Stimulated activated CD4-positive, alpha-beta T cell treated with anti-CD3 and anti-CD28 coated beads, Interleukin-4, amount 100 ng/mL, for 4 hours (primary cell): ENCODE measurements around the gene CABYR.
"Not testable (repeated sequence)": the region's sequence is repeated elsewhere in the genome, so short reads cannot be mapped to it uniquely, and the experiment has no call there.

Experiments
- DNase-seq, 2 experiments: peaks; one replicate each; pipeline ENCODE4 v3.0.0-alpha.2; 2020

CABYR gene

GRCh38 chr18:24130494-24130893 is 8.4 kb upstream of the CABYR start:
- DNase-seq, result no peak

DNA sequence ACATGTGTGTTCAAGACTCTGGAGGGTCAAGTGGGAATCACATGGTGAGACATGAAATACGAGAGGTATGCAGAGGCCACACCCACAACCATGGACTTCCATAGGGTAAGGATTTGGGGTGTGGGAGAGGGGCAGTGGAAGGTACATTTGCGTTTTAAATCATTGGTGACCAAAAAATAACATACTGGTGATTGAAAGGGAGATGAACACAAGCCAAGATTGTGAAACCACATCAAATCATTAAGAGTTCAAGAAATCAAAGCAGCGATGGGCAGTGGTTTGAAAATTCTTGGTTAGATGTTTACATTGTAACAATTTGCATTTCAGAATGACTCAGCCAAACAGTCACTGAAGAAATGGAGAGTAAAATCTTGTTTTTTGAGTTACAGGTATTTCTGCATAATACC is 1.9 kb upstream of the CABYR start:
- no peak for DNase-seq

DNA sequence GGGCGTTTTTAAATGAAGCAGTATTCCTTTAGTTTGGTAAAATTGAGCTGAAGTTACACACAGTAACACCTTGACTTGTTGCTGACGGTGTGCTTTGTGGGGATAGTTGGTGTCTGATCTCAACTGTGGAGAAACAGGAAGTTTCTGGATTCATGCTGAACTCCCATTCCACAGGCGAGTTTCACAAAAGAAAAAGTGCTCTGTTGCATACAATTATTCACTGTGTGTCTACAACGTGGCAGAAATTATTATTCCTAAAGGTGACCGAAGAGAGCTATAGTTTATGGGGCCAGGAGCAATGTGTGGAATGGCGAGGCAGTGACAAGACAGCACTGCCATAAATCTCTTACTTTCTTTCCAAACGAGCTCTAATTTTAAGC is 463 bp upstream of the CABYR start:
- DNase-seq, result no peak

DNA sequence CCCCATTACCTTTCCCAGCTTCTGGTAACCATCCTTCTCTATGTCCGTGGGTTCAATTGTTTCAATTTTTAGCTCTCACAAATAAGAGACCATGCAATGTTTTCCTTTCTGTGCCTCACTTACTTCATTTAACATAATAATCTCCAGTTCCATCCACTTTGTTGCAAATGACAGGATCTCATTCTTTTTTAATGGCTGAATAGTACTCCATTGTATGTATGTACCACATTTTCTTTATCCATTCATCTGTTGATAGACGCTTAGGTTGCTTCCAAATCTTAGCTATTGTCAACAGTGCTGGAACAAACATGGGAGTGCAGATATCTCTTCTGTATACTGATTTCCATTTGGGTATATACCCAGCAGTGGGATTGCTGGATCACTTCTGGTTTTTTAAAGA is 1.8 kb downstream of the CABYR start:
- no peak for DNase-seq

GRCh38 chr18:24142376-24142775 is 3.5 kb downstream of the CABYR start:
- DNase-seq, result no peak

DNA sequence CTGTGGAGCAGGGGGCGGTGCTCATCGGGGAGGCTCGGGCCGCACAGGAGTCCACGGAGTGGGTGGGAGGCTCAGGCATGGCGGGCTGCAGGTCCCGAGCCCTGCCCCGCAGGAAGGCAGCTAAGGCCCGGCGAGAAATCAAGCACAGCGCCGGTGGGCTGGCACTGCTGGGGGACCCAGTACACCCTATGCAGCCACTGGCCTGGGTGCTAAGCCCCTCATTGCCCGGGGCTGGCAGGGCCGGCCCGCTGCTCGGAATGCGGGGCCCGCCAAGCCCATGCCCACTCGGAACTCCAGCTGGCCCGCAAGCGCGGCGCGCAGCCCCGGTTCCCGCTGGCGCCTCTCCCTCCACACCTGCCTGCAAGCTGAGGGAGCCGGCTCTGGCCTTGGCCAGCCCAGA is 10.7 kb downstream of the CABYR start:
- not testable (repeated sequence) for DNase-seq

DNA sequence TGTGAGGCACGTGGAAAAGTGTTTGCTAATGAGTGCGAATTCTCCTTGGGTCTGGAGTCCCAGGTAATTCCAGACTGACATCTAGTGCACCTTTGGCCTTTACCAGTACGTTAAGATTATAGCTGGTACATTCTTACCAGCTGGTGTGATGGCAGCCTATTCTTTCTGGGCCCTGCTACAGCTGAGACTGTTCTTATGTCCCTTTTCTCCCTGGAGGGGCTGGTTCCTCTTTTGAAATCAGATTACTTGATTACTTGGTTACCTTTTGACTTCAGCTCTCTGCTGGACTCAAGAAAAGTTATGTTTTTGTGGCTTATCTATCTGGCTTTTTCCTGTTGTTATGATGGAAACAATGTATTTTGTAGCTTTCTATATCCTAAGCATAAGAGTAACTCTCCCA is 14.5 kb downstream of the CABYR start:
- no peak for DNase-seq

GRCh38 chr18:24157855-24158254 is 19.0 kb downstream of the CABYR start:
- DNase-seq, result no peak

- no peak for DNase-seq
These were observed 21.2 kb downstream of the CABYR start for GRCh38 chr18:24160086-24160485.

DNA sequence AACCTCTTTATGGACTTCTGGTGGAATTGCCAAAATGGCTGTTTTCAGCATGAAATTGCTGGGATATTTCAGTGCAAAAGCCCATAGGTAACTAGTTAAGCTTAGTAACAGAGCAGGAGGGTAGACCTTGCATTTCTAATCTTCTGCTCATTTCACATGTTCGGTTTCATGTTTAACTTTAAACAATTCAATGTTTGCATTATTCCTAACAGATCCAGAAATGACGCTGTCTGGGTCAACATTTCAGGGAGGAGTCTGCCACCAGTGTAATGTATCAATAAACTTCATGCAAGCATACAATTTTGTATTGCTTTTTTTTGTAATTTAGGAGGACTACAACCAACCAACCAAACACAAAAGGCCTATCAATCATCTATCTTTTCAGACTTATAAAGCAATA is 22.4 kb downstream of the CABYR start:
- no peak for DNase-seq

- no peak for DNase-seq
These were observed 29.6 kb downstream of the CABYR start for GRCh38 chr18:24168496-24168895.

- DNase-seq, result no peak
These were observed 31.5 kb downstream of the CABYR start for GRCh38 chr18:24170360-24170759.

GRCh38 chr18:24173997-24174396 is 35.1 kb downstream of the CABYR start:
- no peak for DNase-seq

GRCh38 chr18:24176727-24177416 is 38.0 kb downstream of the CABYR start:
- DNase-seq, result peak in 1 of 2 experiments; percentile 42

DNA sequence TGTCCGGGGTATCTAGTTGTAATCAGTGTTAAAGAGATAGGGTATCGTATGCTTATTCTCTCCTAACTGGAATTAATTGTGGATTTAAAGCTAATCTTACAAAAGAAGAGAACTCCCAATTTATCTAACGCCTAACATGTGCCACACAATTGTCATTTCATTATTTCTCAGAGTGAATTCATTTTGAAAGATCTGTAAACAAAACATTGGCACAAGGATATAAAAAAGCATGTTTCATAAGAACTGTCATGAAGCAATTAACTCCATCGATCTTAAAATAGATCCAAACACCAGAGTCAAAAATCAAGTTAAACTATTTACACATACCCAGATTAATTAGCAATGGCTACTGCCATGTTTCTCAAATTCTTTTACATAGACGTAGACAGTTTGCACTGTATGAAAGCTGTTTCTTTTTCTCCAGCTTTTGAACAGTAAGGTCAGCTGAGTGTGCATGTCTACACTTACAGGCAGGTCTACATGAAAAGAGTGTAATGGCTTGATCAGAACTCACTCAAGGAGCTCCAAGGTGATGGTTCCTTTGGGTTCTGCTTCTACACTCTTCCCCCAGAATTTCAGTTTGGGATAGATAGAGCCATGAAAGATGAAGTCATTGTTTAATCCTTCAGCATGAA is 38.8 kb downstream of the CABYR start:
- no peak for DNase-seq

DNA sequence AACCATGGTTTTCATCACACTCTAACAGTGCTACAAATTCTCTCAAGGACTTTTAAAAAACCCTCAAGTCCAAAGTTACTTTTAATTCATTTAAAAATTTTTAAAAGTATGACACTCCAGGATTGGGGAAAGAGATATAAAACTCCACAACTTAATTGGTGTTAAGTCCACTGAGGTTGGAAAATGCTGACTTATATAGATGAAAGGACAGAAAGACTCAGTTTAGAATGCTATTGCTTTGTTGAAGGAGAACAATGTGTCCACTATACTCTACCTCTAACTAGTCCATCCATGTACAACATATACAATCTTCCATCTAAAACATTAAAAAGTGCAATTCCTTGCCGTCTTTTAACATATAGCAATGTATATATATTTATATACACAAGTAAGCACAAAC is 41.2 kb downstream of the CABYR start:
- DNase-seq, result no peak

- no peak for DNase-seq
These were observed 42.9 kb downstream of the CABYR start for GRCh38 chr18:24181806-24182205.

- DNase-seq, result no peak
These were observed 46.9 kb downstream of the CABYR start for GRCh38 chr18:24185805-24186204.

DNA sequence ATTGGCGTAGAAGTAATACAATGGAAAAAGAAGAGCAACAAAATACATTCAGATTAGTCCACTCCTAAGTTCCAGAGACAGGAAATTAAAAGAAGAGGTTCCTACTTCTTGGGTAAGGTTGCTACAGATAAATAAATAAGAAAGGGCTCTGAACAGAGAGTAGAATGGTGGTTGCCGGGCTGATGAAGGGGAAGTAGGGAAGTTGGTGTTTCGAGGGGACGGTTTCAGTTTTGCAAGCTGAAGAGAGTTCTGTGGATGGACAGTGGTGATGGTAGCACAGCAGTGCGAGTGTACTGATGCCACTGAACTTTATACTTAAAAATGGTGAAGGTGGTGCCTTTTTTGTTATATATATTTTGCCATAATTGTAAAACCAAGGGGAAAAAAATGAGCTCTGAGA is 48.2 kb downstream of the CABYR start:
- no peak for DNase-seq

DNA sequence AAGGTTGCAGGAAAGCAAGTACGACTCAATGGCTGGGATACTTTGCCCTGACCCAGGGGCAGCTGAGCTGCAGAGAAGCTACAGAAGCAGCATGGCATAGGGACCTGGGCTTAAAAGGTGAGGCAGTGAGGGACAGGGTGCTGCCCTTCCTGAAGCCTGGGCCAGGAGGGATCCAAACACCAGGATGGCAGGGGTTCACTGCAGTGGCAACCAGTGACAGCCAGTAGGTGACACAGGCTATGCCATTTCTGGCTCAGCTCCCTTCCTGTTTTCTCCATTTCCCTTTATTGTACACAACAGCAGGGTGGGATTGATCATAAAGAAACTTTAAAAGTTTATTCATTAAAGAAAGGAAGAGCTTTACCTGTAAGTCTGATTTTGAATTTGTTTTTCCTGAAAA is 48.8 kb downstream of the CABYR start:
- DNase-seq, result no peak

- no peak for DNase-seq
These were observed 49.3 kb downstream of the CABYR start for GRCh38 chr18:24188120-24188519.

GRCh38 chr18:24189007-24189528 is 50.2 kb downstream of the CABYR start:
- no peak for DNase-seq

GRCh38 chr18:24189664-24190346 is 50.9 kb downstream of the CABYR start:
- no peak for DNase-seq

DNA sequence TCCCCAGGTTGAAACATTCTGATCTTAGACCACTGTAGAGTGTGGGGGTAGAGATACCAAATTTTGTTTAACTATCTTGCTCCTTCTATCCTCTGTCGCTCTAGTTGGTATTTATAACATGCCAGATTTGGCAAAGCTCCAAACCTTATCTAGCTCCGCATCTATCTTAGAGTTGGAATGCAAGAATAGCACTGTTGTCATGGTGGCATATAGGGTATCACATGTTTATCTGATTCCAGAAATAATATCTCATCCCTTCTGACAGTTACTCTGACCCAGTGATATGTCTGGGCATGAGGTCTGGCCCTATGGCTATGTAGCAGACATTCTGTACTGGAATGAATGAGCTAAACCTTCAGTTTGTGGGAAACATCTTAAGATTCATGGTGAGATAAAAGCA is 51.7 kb downstream of the CABYR start:
- no peak for DNase-seq
